Adipocyte (in vitro differentiated cells): ENCODE data around the gene FAM43A.

Experiments used
- DNase-seq: peaks from one replicate; pipeline ENCODE4 v3.0.0-alpha.2; 2015; ENCODE audit warnings: low read depth
- H3K27me3 ChIP-seq: replicated peaks from 2 replicates; pipeline ENCODE4 v1.7.0; 2013; ENCODE audit warnings: mild to moderate bottlenecking, low read length, moderate library complexity; ENCODE audit not compliant: control insufficient read depth, insufficient read depth
- H3K36me3 ChIP-seq: 2 replicates; pipeline ENCODE4 v1.7.0; 2013; ENCODE audit warnings: low read length, mild to moderate bottlenecking, moderate library complexity; ENCODE audit not compliant: control insufficient read depth, insufficient read depth, severe bottlenecking
- H3K4me1 ChIP-seq: 2 replicates; pipeline ENCODE4 v1.7.0; 2013; ENCODE audit warnings: mild to moderate bottlenecking, low read length, moderate library complexity; ENCODE audit not compliant: control insufficient read depth, insufficient read depth
- H3K4me3 ChIP-seq: 2 replicates; pipeline ENCODE4 v1.7.0; 2013; ENCODE audit warnings: mild to moderate bottlenecking, low read length, moderate library complexity
- H3K9ac ChIP-seq: 2 replicates; pipeline ENCODE4 v1.7.0; 2013; ENCODE audit warnings: mild to moderate bottlenecking, low read length, moderate library complexity
- H3K9me3 ChIP-seq: 2 replicates; pipeline ENCODE4 v1.7.0; 2013; ENCODE audit warnings: mild to moderate bottlenecking, low read length, moderate library complexity; ENCODE audit not compliant: control insufficient read depth

The FAM43A gene

DNA sequence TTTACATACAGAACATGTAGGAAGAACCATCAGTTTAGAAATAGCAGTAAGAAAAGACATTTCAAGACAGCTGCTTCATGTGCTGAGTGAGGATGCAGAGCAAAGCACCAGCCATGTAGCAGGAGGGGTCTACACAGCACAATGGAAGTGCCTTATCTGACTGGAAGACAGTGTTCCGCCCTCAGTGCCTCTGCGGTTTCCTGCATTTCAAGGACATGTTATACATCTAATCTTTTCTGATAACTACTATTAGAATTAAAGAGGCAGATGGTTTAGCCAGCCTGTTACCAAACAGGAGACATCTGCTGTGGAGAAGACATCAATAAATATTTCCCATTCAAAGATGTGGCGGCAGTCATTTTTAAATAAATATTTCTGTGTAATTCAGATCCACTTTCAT is 24.3 kb upstream of the FAM43A start:
- no peak overlapping the region for H3K4me3 ChIP-seq
- no peaks in the 10 kb centered on the region for H3K27me3 ChIP-seq
- H3K36me3 ChIP-seq: peaks cover 77% of the 10 kb centered on the region
- H3K9me3 ChIP-seq: no peaks in the 10 kb centered on the region
- H3K9ac ChIP-seq: no peak overlapping the region
- DNase-seq: no peak
- H3K4me1 ChIP-seq: no peaks in the 10 kb centered on the region

DNA sequence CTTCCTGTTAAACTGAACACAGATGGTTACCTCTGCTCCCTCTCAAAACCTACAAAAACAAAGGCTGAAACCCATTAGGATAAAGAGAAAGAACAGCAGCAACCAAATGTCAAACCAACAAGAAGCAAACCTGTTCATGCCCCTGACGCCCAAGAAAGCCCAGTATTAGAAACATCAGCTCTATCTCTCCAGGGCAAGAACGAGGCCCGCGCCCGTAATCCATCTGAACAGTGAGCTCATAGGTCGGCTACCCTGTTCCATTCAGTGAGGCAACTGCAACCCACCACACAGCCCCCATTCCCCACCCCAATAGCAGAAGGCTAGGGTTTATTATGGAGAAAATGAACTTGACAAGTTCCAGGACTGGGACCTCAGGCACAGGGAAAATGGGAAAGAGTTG is 23.7 kb upstream of the FAM43A start:
- peaks cover 82% of the 10 kb centered on the region for H3K36me3 ChIP-seq
- no peak for DNase-seq
- H3K4me3 ChIP-seq: no peak overlapping the region
- H3K27me3 ChIP-seq: no peaks in the 10 kb centered on the region
- H3K9me3 ChIP-seq: no peaks in the 10 kb centered on the region
- no peaks in the 10 kb centered on the region for H3K4me1 ChIP-seq
- H3K9ac ChIP-seq: no peak overlapping the region

DNA sequence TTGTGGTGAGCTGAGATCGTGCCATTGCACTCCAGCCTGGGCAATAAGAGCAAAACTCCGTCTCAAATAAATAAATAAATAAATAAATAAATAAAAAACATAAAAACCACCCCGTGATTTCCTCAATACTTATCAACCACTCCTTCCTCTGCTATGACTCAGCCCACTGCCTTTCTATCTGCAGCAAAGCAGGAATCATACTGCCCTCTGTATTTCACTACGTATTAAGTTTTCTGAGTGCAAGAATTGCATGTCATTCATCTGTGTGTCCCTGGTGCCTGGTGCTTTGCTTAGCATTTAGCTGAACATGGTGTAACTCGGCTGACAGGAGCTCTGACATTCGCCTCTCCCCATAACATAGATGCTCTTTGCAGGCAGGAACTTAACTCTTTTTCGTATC is 20.8 kb upstream of the FAM43A start:
- Histone ChIP-seq H3K4me1 (no peaks in the 10 kb centered on the region), H3K36me3 (peaks cover 73% of the 10 kb centered on the region), H3K9me3 (no peaks in the 10 kb centered on the region), H3K27me3 (no peaks in the 10 kb centered on the region), H3K9ac (no peak overlapping the region), H3K4me3 (no peak overlapping the region)
- DNase-seq: no peak

DNA sequence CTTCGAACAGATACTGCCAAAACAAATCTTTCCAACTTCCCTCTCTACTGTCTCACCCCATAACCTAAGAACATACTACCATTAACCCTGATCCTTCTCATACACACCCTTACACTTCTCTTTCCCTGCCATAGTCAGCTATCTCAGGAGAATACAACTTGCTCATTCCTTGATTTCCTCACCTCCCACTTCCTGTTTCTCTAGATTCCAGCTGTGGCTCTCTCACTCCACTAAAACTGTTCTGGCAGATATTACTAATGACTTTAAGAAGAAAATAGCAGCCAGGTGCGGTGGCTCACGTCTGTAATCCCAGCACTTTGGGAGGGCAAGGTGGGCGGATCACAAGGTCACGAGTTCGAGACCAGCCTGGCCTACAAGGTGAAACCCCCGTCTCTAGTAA is 18.3 kb upstream of the FAM43A start:
- H3K36me3 ChIP-seq: peaks cover 58% of the 10 kb centered on the region
- no peaks in the 10 kb centered on the region for H3K27me3 ChIP-seq
- DNase-seq: no peak
- H3K4me1 ChIP-seq: peaks cover 14% of the 10 kb centered on the region
- H3K4me3 ChIP-seq: no peak overlapping the region
- no peaks in the 10 kb centered on the region for H3K9me3 ChIP-seq
- H3K9ac ChIP-seq: no peak overlapping the region

DNA sequence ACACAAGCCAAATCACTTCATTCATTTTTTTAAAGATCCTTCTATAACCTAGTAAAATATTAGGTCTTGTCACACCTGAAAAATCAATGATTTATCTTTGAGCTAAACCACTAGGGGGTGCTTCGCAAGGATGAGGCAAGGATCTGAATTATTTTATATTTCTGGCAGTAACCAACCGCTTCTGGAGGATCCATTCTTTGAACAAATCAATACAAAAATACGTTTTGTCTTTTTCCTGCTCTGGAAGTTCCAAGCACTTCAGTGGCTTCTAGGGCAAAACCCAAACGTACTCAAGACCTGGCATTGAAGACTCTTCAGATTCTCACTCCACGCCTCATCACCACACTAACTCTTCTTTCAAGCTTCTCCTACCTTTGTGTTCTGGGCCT is 14.2 kb upstream of the FAM43A start:
- DNase-seq: peak; percentile 84
- peaks cover 26% of the 10 kb centered on the region for H3K36me3 ChIP-seq

DNA sequence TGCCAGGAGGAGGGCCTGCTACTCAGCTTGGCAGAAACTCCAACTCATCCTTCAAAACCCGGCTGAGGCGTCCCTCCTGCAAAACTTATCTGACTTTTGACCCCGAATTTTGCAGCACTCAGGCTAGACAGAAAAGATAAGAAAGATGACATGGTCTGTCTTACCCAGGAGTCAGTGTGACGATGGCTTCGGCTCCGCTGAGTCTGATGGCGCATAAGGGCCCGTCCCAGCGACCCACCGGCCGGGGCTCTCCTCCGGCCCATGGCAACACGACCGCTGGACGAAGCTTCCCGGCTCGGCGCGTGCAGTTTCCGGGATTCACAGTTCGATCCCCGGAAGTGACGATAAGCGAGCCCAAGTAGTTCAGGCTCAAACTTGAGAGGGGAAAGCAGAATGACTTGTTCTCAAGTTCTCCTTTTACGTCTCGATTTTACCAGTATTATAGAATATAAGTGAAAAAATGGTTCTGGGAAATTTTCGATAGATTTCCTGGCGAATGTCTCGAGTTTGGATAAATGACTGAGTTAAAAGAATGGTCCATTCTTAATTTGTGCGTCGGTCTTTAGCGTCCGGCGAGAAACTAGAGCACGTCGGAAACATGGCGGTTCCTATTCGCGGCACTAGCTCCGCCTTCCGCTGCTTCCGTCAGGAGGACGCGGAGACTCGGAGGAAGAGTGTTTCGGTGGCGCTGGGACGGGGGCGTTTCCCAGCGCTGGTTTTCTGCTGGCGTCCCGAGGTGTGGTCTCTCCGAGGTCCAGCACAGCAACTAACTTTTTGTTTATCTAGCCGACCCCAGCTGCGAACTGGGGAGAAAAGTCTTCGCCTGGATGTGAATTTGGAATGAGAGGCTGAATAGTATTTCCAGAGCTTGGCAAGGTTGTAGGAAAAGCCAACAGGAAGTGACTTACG is 13.5 kb upstream of the FAM43A start, which contains the start of gene LSG1:
TSS of gene LSG1 (minus strand) at position 292 of the 909 bp plus-strand sequence. CDS start at position 263, 29 bp downstream.
- H3K9me3 ChIP-seq: no peaks in the 10 kb centered on the region
- H3K27me3 ChIP-seq: no peaks in the 10 kb centered on the region
- H3K4me1 ChIP-seq: peaks cover 39% of the 10 kb centered on the region
- DNase-seq: peak; percentile 98
- peak within 1 kb of the TSS; percentile 92 for H3K4me3 ChIP-seq
- peaks cover 22% of the 10 kb centered on the region for H3K36me3 ChIP-seq
- peak within 1 kb of the TSS; percentile 93 for H3K9ac ChIP-seq

More for the DNA sequence above, 14.2 kb upstream of the FAM43A start:
- H3K27me3 ChIP-seq: no peaks in the 10 kb centered on the region
- peak overlapping the region; percentile 92 for H3K4me3 ChIP-seq
- H3K9ac ChIP-seq: peak overlapping the region; percentile 93
- H3K9me3 ChIP-seq: no peaks in the 10 kb centered on the region
- peaks cover 39% of the 10 kb centered on the region for H3K4me1 ChIP-seq

DNA sequence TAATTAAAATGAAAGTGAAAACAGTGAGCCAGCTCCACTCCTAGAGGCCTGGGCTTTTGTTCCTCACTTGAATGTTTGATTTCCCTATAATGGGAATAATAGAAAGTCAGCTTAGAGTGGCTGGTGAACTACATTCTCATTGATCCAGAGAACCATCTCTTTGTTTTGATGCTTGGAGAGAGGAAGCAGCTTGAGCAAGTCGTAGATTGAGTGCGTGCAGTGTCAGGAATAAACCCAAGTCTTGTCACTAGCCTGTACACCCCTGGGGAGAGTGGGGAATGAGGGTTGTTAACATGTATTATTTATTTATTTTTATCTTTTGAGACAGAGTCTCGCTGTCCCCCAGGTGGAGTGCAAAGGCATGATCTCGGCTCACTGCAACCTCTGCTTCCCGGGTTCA is 12.8 kb upstream of the FAM43A start:
- Histone ChIP-seq H3K9me3 (no peaks in the 10 kb centered on the region), H3K4me3 (peak overlapping the region; percentile 92), H3K9ac (peak overlapping the region; percentile 93), H3K36me3 (peaks cover 22% of the 10 kb centered on the region), H3K27me3 (no peaks in the 10 kb centered on the region), H3K4me1 (peaks cover 39% of the 10 kb centered on the region)
- DNase-seq: no peak

DNA sequence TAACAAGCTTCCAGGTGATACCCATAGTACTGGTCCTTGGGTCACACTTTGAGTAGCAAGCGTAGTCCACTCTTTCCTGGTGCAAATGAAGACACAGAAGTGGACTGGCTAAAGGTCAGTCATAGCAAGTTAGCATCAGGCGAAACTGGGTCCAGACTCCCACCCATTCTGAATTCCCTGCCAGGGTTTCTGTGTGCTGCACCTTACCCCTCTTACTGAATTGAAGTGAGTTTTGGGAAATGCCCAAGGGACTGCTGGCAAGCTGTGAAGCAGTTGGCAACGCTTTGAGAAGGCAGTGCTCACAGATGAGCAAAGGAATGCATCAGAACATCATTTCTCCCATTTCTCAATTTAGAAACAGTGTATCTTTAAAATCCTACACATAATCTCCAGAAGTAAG is 11.9 kb upstream of the FAM43A start:
- no peaks in the 10 kb centered on the region for H3K27me3 ChIP-seq
- H3K9ac ChIP-seq: no peak overlapping the region
- H3K9me3 ChIP-seq: no peaks in the 10 kb centered on the region
- H3K4me1 ChIP-seq: peaks cover 39% of the 10 kb centered on the region
- H3K36me3 ChIP-seq: peaks cover 13% of the 10 kb centered on the region
- no peak overlapping the region for H3K4me3 ChIP-seq
- no peak for DNase-seq

DNA sequence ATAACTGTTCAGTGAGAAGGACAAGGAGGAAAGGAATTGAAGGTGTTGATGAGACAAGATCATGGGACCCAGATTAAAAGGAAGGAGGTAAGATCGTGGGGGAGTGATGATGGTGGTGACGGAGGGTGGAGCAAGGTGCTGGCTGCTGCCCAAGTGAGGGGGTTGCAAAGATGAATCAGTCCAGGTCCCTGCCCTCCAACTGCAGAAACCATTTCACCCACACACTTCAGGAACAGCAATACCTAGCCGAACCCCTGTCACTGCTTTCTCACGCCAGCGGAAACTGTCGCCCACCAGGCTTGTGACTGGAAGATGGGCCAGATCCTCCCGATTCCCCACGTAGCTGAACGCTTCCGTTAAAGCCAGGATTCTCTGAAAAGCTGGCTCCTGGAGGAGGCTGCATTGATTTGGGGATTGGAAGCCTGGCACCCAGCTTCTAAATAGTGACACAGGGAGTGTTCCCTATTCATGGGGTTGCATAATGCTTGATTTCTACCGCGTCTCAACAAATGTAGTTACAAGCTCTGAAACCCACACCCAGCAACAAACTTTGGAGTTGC is 10.5 kb upstream of the FAM43A start:
- Histone ChIP-seq H3K36me3 (no peaks in the 10 kb centered on the region), H3K9ac (no peak overlapping the region), H3K27me3 (no peaks in the 10 kb centered on the region), H3K4me1 (peaks cover 37% of the 10 kb centered on the region), H3K9me3 (no peaks in the 10 kb centered on the region), H3K4me3 (peak overlapping the region; percentile 31)
- no peak for DNase-seq

DNA sequence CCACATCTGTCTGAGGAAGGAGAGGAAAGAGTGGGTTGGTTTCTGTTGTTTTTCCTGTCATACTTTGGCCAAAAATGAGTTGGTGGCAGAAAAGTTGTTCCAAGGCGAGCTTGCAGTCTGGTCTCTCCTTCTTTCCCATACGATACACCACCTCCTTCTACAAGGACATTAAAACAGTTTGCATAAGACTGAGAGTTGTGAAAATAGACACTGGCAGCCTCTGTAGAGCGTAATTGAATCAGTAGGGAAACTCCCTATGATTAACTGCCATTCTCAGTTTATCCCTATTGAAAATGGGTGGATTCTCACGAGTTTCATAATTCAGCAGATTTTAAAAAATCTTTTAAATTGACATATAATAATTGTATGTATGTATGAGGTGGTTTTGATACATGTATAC is 10.0 kb upstream of the FAM43A start:
- peaks cover 32% of the 10 kb centered on the region for H3K4me1 ChIP-seq
- peak overlapping the region; percentile 31 for H3K4me3 ChIP-seq
- no peaks in the 10 kb centered on the region for H3K27me3 ChIP-seq
- H3K9me3 ChIP-seq: no peaks in the 10 kb centered on the region
- no peaks in the 10 kb centered on the region for H3K36me3 ChIP-seq
- DNase-seq: no peak
- no peak overlapping the region for H3K9ac ChIP-seq

DNA sequence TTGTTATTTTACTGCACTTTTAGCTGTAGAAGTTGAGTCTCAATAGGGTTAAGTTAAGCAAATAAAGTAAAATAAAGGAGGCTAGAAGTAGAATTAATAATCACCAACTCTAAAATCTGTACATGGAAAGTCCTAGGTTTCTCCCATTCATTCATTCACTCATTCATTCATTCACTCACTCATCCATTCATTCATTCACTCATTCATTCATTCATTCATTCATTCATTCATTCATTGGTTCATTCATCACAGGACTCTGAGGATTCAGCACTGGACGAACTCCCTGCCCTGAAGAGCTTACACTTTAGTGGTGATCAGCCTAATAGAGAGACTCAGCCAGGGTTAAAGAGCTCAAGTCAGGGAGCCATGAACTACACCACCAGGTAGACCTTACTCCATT is 9.2 kb upstream of the FAM43A start:
- DNase-seq: no peak
- Histone ChIP-seq H3K27me3 (no peaks in the 10 kb centered on the region), H3K9ac (no peak overlapping the region), H3K9me3 (no peaks in the 10 kb centered on the region), H3K4me3 (no peak overlapping the region), H3K36me3 (no peaks in the 10 kb centered on the region), H3K4me1 (peaks cover 25% of the 10 kb centered on the region)
